DOHH2 (cell line): Measurements from ENCODE around the gene TBC1D24.
"Not testable (repeated sequence)": the region's sequence is repeated elsewhere in the genome, so short reads cannot be mapped to it uniquely, and the experiment has no call there.

ENCODE experiments used
- CTCF ChIP-seq: fragments of 200-600 bp; sonication (generic); IDR thresholded peaks from one replicate; pipeline ENCODE4 v1.5.1; 2014; ENCODE audit warnings: antibody characterized with exemption, mild to moderate bottlenecking, low read depth, low read length; ENCODE audit not compliant: poor library complexity, severe bottlenecking
- EZH2phosphoT487 ChIP-seq: fragments of 200-600 bp; sonication (generic); IDR thresholded peaks from 2 replicates; pipeline ENCODE4 v1.6.1; 2017; ENCODE audit warnings: borderline replicate concordance, mild to moderate bottlenecking, antibody characterized with exemption, low read length, moderate library complexity, mixed read lengths

GRCh38 chr16:2550283-2550878 is 75.5 kb downstream of the TBC1D24 start:
- not testable (repeated sequence) for TF ChIP-seq CTCF, EZH2phosphoT487
